ENCODE measurements around the gene DDC. TPM values are rescaled to one million over a fixed set of nuclear protein-coding genes. Genes with fewer than 3 reads are reported as not detected.

The DDC gene
- total and polyA plus RNA-seq, 4 donors = 0.23 to 3.1 (median 1.6) TPM

DNA sequence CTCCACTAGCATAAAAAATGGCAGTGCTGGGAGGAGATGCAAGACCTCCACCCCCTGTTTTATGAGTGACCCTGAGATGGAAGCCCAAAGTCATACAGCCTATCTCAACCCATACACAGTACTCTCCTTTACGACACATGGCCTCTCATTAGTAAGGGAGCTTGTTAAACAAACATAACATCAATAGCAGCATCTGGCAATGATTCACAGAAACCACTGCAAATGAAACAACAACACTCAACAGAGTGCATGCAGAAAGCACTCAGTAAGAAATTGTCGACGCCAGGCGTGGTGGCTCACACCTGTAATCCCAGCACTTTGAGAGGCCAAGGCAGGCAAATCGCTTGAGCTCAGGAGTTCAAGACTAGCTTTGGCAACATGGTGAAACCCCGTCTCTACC, 87.6 kb downstream of the DDC start:
- no peaks in the 10 kb centered on the region for H3K36me3 ChIP-seq (ENCODE audit: control insufficient read depth in 4 of 4, insufficient read depth in 4 of 4, low read length in 4 of 4)
- TF ChIP-seq CTCF (IDR thresholded peaks at IDR 0.05; ENCODE audit: control extremely low read depth, extremely low read depth) = no peak
- H3K27me3 ChIP-seq (ENCODE audit: control insufficient read depth in 3 of 3, insufficient read depth in 3 of 3, low read length in 2 of 3) = no peaks in the 10 kb centered on the region
- H3K9ac ChIP-seq (ENCODE audit: insufficient read depth in 1 of 2, low read length in 2 of 2) = no peak overlapping the region
- H3K27ac ChIP-seq (ENCODE audit: low read depth in 1 of 2, low read length in 1 of 2) = no peak overlapping the region
- H3K4me1 ChIP-seq (ENCODE audit: control insufficient read depth in 5 of 5, insufficient read depth in 5 of 5, low read length in 5 of 5) = peaks cover 0 to 1% (median 0%) of the 10 kb centered on the region in 5 donors
- no peak overlapping the region for H3K4me3 ChIP-seq
- H3K9me3 ChIP-seq (ENCODE audit: control insufficient read depth in 4 of 4, insufficient read depth in 3 of 4, low read length in 3 of 4) = no peaks in the 10 kb centered on the region
- 67 to 84% methylated on average over 6 of the region's 6 CpGs for WGBS, 2 donors
- no peak for ATAC-seq (ENCODE audit: insufficient read depth, low FRiP score)
- DNase-seq = no peak

DNA sequence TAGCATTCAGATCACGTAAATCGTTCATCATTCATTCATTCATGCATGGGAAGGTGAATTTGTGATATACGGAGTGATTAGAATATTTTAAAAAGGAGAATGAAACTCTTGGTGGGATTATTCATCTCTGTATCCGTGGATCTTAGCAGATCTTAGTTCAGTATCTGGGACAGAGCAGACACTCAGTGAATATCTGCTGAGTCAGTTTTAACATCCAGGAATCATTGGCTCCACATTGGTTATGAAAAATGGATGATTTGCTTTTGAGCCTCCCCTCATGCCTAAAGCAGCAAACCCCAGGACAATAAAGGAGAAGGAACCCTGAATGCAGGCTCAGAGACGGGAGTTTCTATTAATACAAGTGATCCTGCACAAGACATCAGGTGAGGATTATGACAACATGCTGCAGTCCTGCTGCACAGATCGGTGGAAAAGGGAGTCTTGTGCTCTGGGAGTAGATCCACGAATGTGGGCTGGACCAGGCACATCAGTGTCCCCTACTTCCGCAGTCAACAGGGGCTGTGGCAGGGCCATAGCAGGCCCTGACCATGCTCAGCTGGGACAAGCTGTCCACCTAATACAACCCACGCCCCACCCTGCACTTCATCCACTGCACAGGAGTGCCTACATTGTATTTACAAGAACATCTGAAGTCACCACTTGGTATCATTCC, 88.1 kb downstream of the DDC start:
- Histone ChIP-seq H3K27me3 (ENCODE audit: control insufficient read depth in 3 of 3, insufficient read depth in 3 of 3, low read length in 2 of 3) (no peaks in the 10 kb centered on the region), H3K4me1 (ENCODE audit: control insufficient read depth in 5 of 5, insufficient read depth in 5 of 5, low read length in 5 of 5) (peaks cover 0 to 1% (median 0%) of the 10 kb centered on the region in 5 donors), H3K27ac (ENCODE audit: low read depth in 1 of 2, low read length in 1 of 2) (no peak overlapping the region), H3K4me3 (no peak overlapping the region), H3K9ac (ENCODE audit: insufficient read depth in 1 of 2, low read length in 2 of 2) (no peak overlapping the region), H3K9me3 (ENCODE audit: control insufficient read depth in 4 of 4, insufficient read depth in 3 of 4, low read length in 3 of 4) (no peaks in the 10 kb centered on the region), H3K36me3 (ENCODE audit: control insufficient read depth in 4 of 4, insufficient read depth in 4 of 4, low read length in 4 of 4) (no peaks in the 10 kb centered on the region)
- TF ChIP-seq CTCF (IDR thresholded peaks at IDR 0.05; ENCODE audit: control extremely low read depth, extremely low read depth) = no peak
- 95 to 96% methylated on average over 9 of the region's 9 CpGs for WGBS, 2 donors
- DNase-seq = no peak
- no peak for ATAC-seq (ENCODE audit: insufficient read depth, low FRiP score)

DNA sequence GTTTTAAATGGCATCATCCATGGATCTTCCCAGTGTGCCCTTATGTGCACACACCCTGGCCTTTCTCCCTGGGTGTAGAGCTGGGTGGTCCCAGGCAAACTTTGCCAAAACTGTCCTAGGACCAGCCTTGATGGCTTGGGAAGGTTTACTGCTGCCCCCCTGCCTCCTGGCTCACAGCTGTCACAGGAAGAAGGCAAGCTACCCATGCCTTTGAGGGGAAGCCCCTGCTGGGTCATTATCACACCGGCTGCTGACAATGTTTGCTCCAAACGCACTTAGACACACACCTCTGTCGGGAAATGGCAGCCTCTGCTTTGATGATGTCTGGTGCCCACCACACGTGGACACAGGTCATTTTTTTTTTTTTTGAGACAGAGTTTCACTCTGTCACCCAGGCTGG, 89.9 kb downstream of the DDC start:
- H3K9ac ChIP-seq (ENCODE audit: insufficient read depth in 1 of 2, low read length in 2 of 2) = no peak overlapping the region
- H3K27me3 ChIP-seq (ENCODE audit: control insufficient read depth in 3 of 3, insufficient read depth in 3 of 3, low read length in 2 of 3) = no peaks in the 10 kb centered on the region
- DNase-seq (no peak), ATAC-seq (ENCODE audit: insufficient read depth, low FRiP score) (no peak)
- no peak overlapping the region for H3K27ac ChIP-seq (ENCODE audit: low read depth in 1 of 2, low read length in 1 of 2)
- H3K4me1 ChIP-seq (ENCODE audit: control insufficient read depth in 5 of 5, insufficient read depth in 5 of 5, low read length in 5 of 5) = peaks cover 0 to 1% (median 0%) of the 10 kb centered on the region in 5 donors
- WGBS, 2 donors = 44 to 51% methylated on average over 4 of the region's 4 CpGs
- H3K36me3 ChIP-seq (ENCODE audit: control insufficient read depth in 4 of 4, insufficient read depth in 4 of 4, low read length in 4 of 4) = no peaks in the 10 kb centered on the region
- no peak overlapping the region for H3K4me3 ChIP-seq
- no peaks in the 10 kb centered on the region for H3K9me3 ChIP-seq (ENCODE audit: control insufficient read depth in 4 of 4, insufficient read depth in 3 of 4, low read length in 3 of 4)
- no peak for TF ChIP-seq CTCF (IDR thresholded peaks at IDR 0.05; ENCODE audit: control extremely low read depth, extremely low read depth)
